Tongue (tissue), 2 donors: Measurements from ENCODE around the gene MAP9. TPM values are rescaled to one million over a fixed set of nuclear protein-coding genes. Genes with fewer than 3 reads are reported as not detected.
A peak's percentile ranks its signal among the peaks of the same experiment; 100 is the strongest.
"Not testable (repeated sequence)": the region's sequence is repeated elsewhere in the genome, so short reads cannot be mapped to it uniquely, and the experiment has no call there.

ENCODE experiments used
- DNase-seq: peaks from one replicate; pipeline ENCODE4 v3.0.0-alpha.2; 2015
- total RNA-seq: library from RNA; depleted of rRNA; stranded (reverse); fragments of >200 nt; gene quantifications from one replicate; pipeline ENCODE4 v1.2.3, GENCODE V29; 2014

MAP9 gene
- 8.8 TPM for total RNA-seq

GRCh38 chr4:155376387-155377268 is at the start of gene MAP9:
MAP9 (minus strand) TSS chr4:155376965; CDS start chr4:155375850, 1,115 bp downstream.
- peak; percentile 98 for DNase-seq

- not testable (repeated sequence) for DNase-seq
These were observed 48.0 kb upstream of the MAP9 start for GRCh38 chr4:155424778-155425177.

- DNase-seq = no peak
These were observed 46.9 kb upstream of the MAP9 start for GRCh38 chr4:155423671-155424070.

- no peak for DNase-seq
These were observed 42.5 kb upstream of the MAP9 start for GRCh38 chr4:155419266-155419665.

GRCh38 chr4:155415662-155416061 is 38.9 kb upstream of the MAP9 start:
- DNase-seq = no peak

GRCh38 chr4:155413451-155413850 is 36.7 kb upstream of the MAP9 start:
- no peak for DNase-seq

GRCh38 chr4:155411546-155411945 is 34.8 kb upstream of the MAP9 start:
- no peak for DNase-seq

- DNase-seq = no peak
These were observed 32.0 kb upstream of the MAP9 start for GRCh38 chr4:155408796-155409195.

- DNase-seq = no peak
These were observed 30.7 kb upstream of the MAP9 start for GRCh38 chr4:155407480-155407879.

- peak; percentile 21 for DNase-seq
These were observed 28.3 kb upstream of the MAP9 start for GRCh38 chr4:155405059-155405458.

GRCh38 chr4:155403886-155404285 is 27.1 kb upstream of the MAP9 start:
- peak; percentile 74 for DNase-seq

GRCh38 chr4:155402941-155403340 is 26.2 kb upstream of the MAP9 start:
- DNase-seq = no peak

GRCh38 chr4:155400893-155401292 is 24.1 kb upstream of the MAP9 start:
- DNase-seq = no peak

GRCh38 chr4:155399974-155400697 is 23.4 kb upstream of the MAP9 start:
- DNase-seq = no peak

- no peak for DNase-seq
These were observed 15.9 kb upstream of the MAP9 start for GRCh38 chr4:155392481-155393184.

GRCh38 chr4:155391932-155392331 is 15.2 kb upstream of the MAP9 start:
- no peak for DNase-seq

GRCh38 chr4:155388162-155388561 is 11.4 kb upstream of the MAP9 start:
- DNase-seq = no peak

- DNase-seq = no peak
These were observed 6.8 kb upstream of the MAP9 start for GRCh38 chr4:155383541-155383940.

GRCh38 chr4:155377276-155377675 is 511 bp upstream of the MAP9 start:
- no peak for DNase-seq

GRCh38 chr4:155371432-155372043 is 5.2 kb downstream of the MAP9 start:
- peak; percentile 50 for DNase-seq

- no peak for DNase-seq
These were observed 9.2 kb downstream of the MAP9 start for GRCh38 chr4:155367608-155368007.

GRCh38 chr4:155353923-155354540 is 22.7 kb downstream of the MAP9 start:
- DNase-seq = peak; percentile 65
